Progenitor cell of endocrine pancreas (in vitro differentiated cells): ENCODE results near the gene DNASE2. TPM values are rescaled to one million over a fixed set of nuclear protein-coding genes. Genes with fewer than 3 reads are reported as not detected.

Source experiments
- DNase-seq: peaks from one replicate; pipeline ENCODE4 v3.0.0; 2021; ENCODE audit warnings: low spot score; ENCODE audit not compliant: unreplicated experiment
- H3K27ac Mint-ChIP-seq: 2 replicates; pipeline ENCODE4 v1.8.0; 2021; ENCODE audit warnings: mild to moderate bottlenecking, moderate library complexity, mixed read lengths
- H3K27me3 Mint-ChIP-seq: 2 replicates; pipeline ENCODE4 v1.8.0; 2021; ENCODE audit warnings: mixed read lengths
- H3K36me3 Mint-ChIP-seq: 2 replicates; pipeline ENCODE4 v1.8.0; 2022; ENCODE audit warnings: mixed read lengths; ENCODE audit not compliant: insufficient read depth
- H3K4me1 Mint-ChIP-seq: 2 replicates; pipeline ENCODE4 v1.8.0; 2021; ENCODE audit warnings: low read depth, mixed read lengths
- H3K4me3 Mint-ChIP-seq: 2 replicates; pipeline ENCODE4 v1.8.0; 2021; ENCODE audit warnings: low read depth, mild to moderate bottlenecking, moderate library complexity, mixed read lengths
- H3K9me3 Mint-ChIP-seq: 2 replicates; pipeline ENCODE4 v1.8.0; 2021; ENCODE audit warnings: low read depth, mixed read lengths
- CTCF ChIP-seq: fragments of 200-600 bp; sonication (generic); IDR thresholded peaks from one replicate; pipeline ENCODE4 v1.5.0; 2021; ENCODE audit warnings: antibody characterized with exemption, mild to moderate bottlenecking; ENCODE audit not compliant: unreplicated experiment
- total RNA-seq: library from RNA; stranded (reverse); gene quantifications from 2 replicates; pipeline ENCODE4 v1.2.1, GENCODE V29; 2021

The DNASE2 gene
- total RNA-seq, 1 donor from 2014 or later = 26.0 TPM

- Mint-ChIP-seq H3K27ac (no peak overlapping the region), H3K36me3 (peaks cover 1% of the 10 kb centered on the region), H3K4me3 (no peak overlapping the region), H3K9me3 (no peaks in the 10 kb centered on the region), H3K4me1 (peaks cover 2% of the 10 kb centered on the region), H3K27me3 (peaks cover 3% of the 10 kb centered on the region)
- DNase-seq = no peak
- TF ChIP-seq CTCF = no peak
These were observed 16.2 kb downstream of the DNASE2 start for GRCh38 chr19:12864721-12865715.

- peaks cover 3% of the 10 kb centered on the region for H3K27me3 Mint-ChIP-seq
- H3K4me3 Mint-ChIP-seq = no peak overlapping the region
- peaks cover 2% of the 10 kb centered on the region for H3K4me1 Mint-ChIP-seq
- DNase-seq = no peak
- TF ChIP-seq CTCF = no peak
- H3K36me3 Mint-ChIP-seq = peaks cover 1% of the 10 kb centered on the region
- no peak overlapping the region for H3K27ac Mint-ChIP-seq
- H3K9me3 Mint-ChIP-seq = no peaks in the 10 kb centered on the region
These were observed 17.1 kb downstream of the DNASE2 start for GRCh38 chr19:12864143-12864542.

- Mint-ChIP-seq H3K27me3 (no peaks in the 10 kb centered on the region), H3K4me3 (no peak overlapping the region), H3K36me3 (peaks cover 2% of the 10 kb centered on the region), H3K27ac (no peak overlapping the region), H3K4me1 (no peaks in the 10 kb centered on the region), H3K9me3 (no peaks in the 10 kb centered on the region)
- no peak for TF ChIP-seq CTCF
- no peak for DNase-seq
These were observed 21.7 kb downstream of the DNASE2 start for GRCh38 chr19:12859546-12859945.

- DNase-seq = no peak
These were observed 23.0 kb downstream of the DNASE2 start for GRCh38 chr19:12858041-12858928.

More at GRCh38 chr19:12858041-12858928, 23.0 kb downstream of the DNASE2 start:
- no peaks in the 10 kb centered on the region for H3K27me3 Mint-ChIP-seq
- no peak overlapping the region for H3K27ac Mint-ChIP-seq
- H3K9me3 Mint-ChIP-seq = no peaks in the 10 kb centered on the region
- TF ChIP-seq CTCF = no peak
- peaks cover 2% of the 10 kb centered on the region for H3K36me3 Mint-ChIP-seq
- H3K4me3 Mint-ChIP-seq = no peak overlapping the region
- H3K4me1 Mint-ChIP-seq = no peaks in the 10 kb centered on the region
